ENCODE results near the gene IRF2BP2. TPM values are rescaled to one million over a fixed set of nuclear protein-coding genes. Genes with fewer than 3 reads are reported as not detected.

Gene IRF2BP2
- total RNA-seq, 4 donors from 2014 or later = 71.4 to 107 (median 93.8) TPM

- WGBS, 2 donors = 2% methylated on average over 6 of the region's 6 CpGs
- Histone ChIP-seq H3K4me1 (peaks cover 19 to 69% (median 51%) of the 10 kb centered on the region in 4 donors), H3K27me3 (no peaks in the 10 kb centered on the region), H3K36me3 (peaks cover 0 to 17% (median 0%) of the 10 kb centered on the region in 3 donors), H3K4me3 (peak overlapping the region in 2 of 4 donors; percentile 66 to 82), H3K27ac (peak overlapping the region; percentile 98 to 100 (median 99)), H3K9me3 (no peaks in the 10 kb centered on the region)
- no peak for DNase-seq (ENCODE audit: low spot score in 2 of 2)
- TF ChIP-seq CTCF (IDR thresholded peaks at IDR 0.05) (no peak), EP300 (IDR thresholded peaks at IDR 0.05) (peak in 1 of 2 donors; percentile 38), POLR2A (IDR thresholded peaks at IDR 0.05) (no peak)
Measured at GRCh38 chr1:234603221-234604204, 6.5 kb downstream of the IRF2BP2 start.

GRCh38 chr1:234602334-234603220 lies 7.4 kb downstream of the IRF2BP2 start:
- DNase-seq (ENCODE audit: low spot score in 2 of 2) = peak in 1 of 2 donors; percentile 54
- Histone ChIP-seq H3K4me3 (peak overlapping the region in 1 of 4 donors; percentile 8), H3K27me3 (no peaks in the 10 kb centered on the region), H3K9me3 (no peaks in the 10 kb centered on the region), H3K36me3 (peaks cover 0 to 12% (median 0%) of the 10 kb centered on the region in 3 donors), H3K4me1 (peaks cover 20 to 78% (median 59%) of the 10 kb centered on the region in 4 donors), H3K27ac (peak overlapping the region; percentile 98 to 100 (median 99))
- 33 to 34% methylated on average over 7 of the region's 7 CpGs for WGBS, 2 donors
- TF ChIP-seq POLR2A (IDR thresholded peaks at IDR 0.05) = peak; percentile 41 to 69
- peak in 1 of 2 donors; percentile 94 for TF ChIP-seq EP300 (IDR thresholded peaks at IDR 0.05)
- peak in 1 of 5 experiments; percentile 7 for TF ChIP-seq CTCF (IDR thresholded peaks at IDR 0.05)

- no peak for DNase-seq (ENCODE audit: low spot score in 2 of 2)
- Histone ChIP-seq H3K4me3 (peak overlapping the region in 1 of 4 donors; percentile 61), H3K36me3 (peaks cover 0 to under 1% (median 0%) of the 10 kb centered on the region in 3 donors), H3K4me1 (peaks cover 20 to 73% (median 57%) of the 10 kb centered on the region in 4 donors), H3K9me3 (no peaks in the 10 kb centered on the region), H3K27ac (peak overlapping the region; percentile 98 to 100 (median 99)), H3K27me3 (no peaks in the 10 kb centered on the region)
- WGBS, 2 donors = 25% methylated on average over 10 of the region's 10 CpGs
- TF ChIP-seq POLR2A (IDR thresholded peaks at IDR 0.05) (no peak), CTCF (IDR thresholded peaks at IDR 0.05) (no peak), EP300 (IDR thresholded peaks at IDR 0.05) (no peak)
Measured at GRCh38 chr1:234601301-234602017, 8.5 kb downstream of the IRF2BP2 start.

GRCh38 chr1:234600418-234601281 lies 9.3 kb downstream of the IRF2BP2 start:
- Histone ChIP-seq H3K4me1 (peaks cover 20 to 68% (median 55%) of the 10 kb centered on the region in 4 donors), H3K9me3 (no peaks in the 10 kb centered on the region), H3K27ac (peak overlapping the region; percentile 98 to 100 (median 99)), H3K27me3 (no peaks in the 10 kb centered on the region), H3K36me3 (no peaks in the 10 kb centered on the region), H3K4me3 (peak overlapping the region; percentile 43 to 61 (median 56))
- TF ChIP-seq POLR2A (IDR thresholded peaks at IDR 0.05) (no peak), CTCF (IDR thresholded peaks at IDR 0.05) (no peak), EP300 (IDR thresholded peaks at IDR 0.05) (peak in 1 of 2 donors; percentile 20)
- DNase-seq (ENCODE audit: low spot score in 2 of 2) = peak in 1 of 2 donors; percentile 29
- WGBS, 2 donors = 1 to 4% methylated on average over 11 of the region's 11 CpGs

Data from tibial nerve (tissue), 4 donors.